GM10266 (cell line): ENCODE results near the gene PAX2.

Experiments used
- DNase-seq: peaks from one replicate; pipeline ENCODE4 v3.0.0; 2012; ENCODE audit errors: extremely low spot score
- CTCF ChIP-seq: IDR thresholded peaks from 2 replicates; pipeline ENCODE4 v1.5.1; 2012; ENCODE audit warnings: mild to moderate bottlenecking, low read depth; ENCODE audit not compliant: control insufficient read depth, insufficient read depth; ENCODE audit errors: missing control alignments

PAX2 gene

GRCh38 chr10:100709146-100710082 is 36.0 kb upstream of the PAX2 start:
- TF ChIP-seq CTCF: no peak
- no peak for DNase-seq

GRCh38 chr10:100710151-100710871 is 35.1 kb upstream of the PAX2 start:
- DNase-seq: no peak

GRCh38 chr10:100713049-100713858 is 32.1 kb upstream of the PAX2 start:
- no peak for TF ChIP-seq CTCF
- peak; percentile 44 for DNase-seq

More at GRCh38 chr10:100710151-100710871, 35.1 kb upstream of the PAX2 start:
- TF ChIP-seq CTCF: no peak

GRCh38 chr10:100713859-100714565 is 31.4 kb upstream of the PAX2 start:
- TF ChIP-seq CTCF: no peak
- DNase-seq: no peak

GRCh38 chr10:100714566-100714950 is 30.8 kb upstream of the PAX2 start:
- no peak for TF ChIP-seq CTCF
- no peak for DNase-seq

- DNase-seq: no peak
- TF ChIP-seq CTCF: no peak
Measured at GRCh38 chr10:100715101-100715444, 30.3 kb upstream of the PAX2 start.
